IPS-NIHi7 (cell line): ENCODE results near the gene PWWP2A.

ENCODE experiments used
- DNase-seq: peaks from one replicate; pipeline ENCODE4 v3.0.0; 2012; ENCODE audit warnings: mixed read lengths; ENCODE audit errors: extremely low spot score

PWWP2A gene

GRCh38 chr5:160133071-160133917 lies 14.0 kb upstream of the PWWP2A start:
- DNase-seq = peak; percentile 75

- DNase-seq = no peak
These were observed 10.6 kb upstream of the PWWP2A start for GRCh38 chr5:160129841-160130240.

DNA sequence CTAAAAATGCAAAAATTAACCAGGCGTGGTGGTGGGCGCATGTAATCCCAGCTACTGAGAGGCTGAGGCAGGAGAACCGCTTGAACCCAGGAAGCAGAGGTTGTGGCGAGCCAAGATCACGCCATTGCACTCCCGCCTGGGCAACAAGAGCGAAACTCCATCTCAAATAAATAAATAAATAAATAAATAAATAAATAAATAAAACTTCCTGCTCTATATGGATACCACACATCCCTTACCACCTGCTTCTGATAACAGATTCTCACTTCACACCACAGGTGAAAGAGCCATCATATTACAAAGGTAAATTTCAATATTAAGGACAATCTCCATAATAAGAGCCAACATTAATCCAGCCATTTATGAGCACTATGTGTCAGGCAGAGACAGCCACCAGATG lies 9.4 kb upstream of the PWWP2A start:
- DNase-seq = no peak

GRCh38 chr5:160119905-160120266 lies 636 bp upstream of the PWWP2A start:
- DNase-seq = no peak

GRCh38 chr5:160118349-160119141 lies 705 bp downstream of the PWWP2A start:
- DNase-seq = peak; percentile 31

DNA sequence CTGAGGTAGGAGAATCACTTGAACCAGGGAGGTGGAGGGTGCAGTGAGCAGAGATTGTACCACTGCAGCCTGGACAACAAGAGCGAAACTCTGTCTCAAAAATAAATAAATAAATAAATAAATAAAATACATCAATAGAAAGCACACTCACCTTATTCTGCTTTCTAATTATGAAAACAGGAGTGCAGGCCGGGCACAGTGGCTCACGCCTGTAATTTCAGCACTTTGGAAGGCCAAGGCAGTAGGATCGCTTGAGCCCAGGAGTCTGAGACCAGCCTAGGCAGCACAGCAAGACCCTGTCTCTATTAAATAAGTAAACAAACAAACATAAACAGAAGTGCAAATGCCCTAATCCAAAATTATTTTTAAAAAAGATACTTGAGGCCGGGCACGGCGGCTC lies 2.3 kb downstream of the PWWP2A start:
- DNase-seq = no peak

- no peak for DNase-seq
These were observed 11.1 kb downstream of the PWWP2A start for GRCh38 chr5:160108124-160108523.

GRCh38 chr5:160105686-160106360 lies 13.4 kb downstream of the PWWP2A start:
- no peak for DNase-seq

- DNase-seq = no peak
These were observed 21.3 kb downstream of the PWWP2A start for GRCh38 chr5:160097991-160098390.

GRCh38 chr5:160096178-160096577 lies 23.1 kb downstream of the PWWP2A start:
- DNase-seq = no peak

DNA sequence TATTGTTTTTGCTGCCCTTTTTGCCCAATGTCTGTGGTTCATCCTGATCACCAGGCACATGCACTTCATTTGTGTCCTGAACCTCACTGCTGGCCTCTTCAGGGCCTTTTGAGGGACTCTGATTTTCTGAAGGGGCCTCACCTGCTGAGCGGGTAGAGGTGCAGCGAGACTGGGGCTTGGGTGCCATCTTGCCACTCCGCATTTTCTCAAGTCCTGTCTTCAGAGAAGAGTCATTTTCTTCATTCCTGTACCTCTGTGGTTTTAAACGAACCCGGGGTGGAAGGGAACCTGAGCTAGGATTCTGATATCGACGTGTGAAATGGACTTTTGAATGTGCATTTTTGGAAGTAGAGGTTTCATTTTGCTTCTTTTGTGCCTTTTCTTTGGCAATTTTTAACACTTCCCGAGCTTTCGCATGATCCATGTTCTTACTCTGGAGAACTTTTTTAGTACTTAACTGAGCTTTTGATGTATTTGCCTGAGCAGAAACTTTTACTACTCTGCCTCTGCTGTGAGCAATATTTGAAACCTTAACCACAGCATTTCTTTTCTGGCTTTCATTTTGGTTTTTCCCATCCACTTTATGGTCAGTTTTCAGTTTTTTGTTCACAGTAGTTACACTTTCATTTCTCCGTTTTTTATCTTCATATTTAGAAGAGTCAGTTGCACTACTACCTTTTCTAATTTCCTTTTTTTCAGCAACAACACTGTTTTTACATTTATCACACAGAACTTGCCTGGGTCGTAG lies 26.1 kb downstream of the PWWP2A start:
- no peak for DNase-seq

- DNase-seq = no peak
These were observed 26.7 kb downstream of the PWWP2A start for GRCh38 chr5:160092514-160092913.

GRCh38 chr5:160090059-160090458 lies 29.2 kb downstream of the PWWP2A start:
- no peak for DNase-seq

DNA sequence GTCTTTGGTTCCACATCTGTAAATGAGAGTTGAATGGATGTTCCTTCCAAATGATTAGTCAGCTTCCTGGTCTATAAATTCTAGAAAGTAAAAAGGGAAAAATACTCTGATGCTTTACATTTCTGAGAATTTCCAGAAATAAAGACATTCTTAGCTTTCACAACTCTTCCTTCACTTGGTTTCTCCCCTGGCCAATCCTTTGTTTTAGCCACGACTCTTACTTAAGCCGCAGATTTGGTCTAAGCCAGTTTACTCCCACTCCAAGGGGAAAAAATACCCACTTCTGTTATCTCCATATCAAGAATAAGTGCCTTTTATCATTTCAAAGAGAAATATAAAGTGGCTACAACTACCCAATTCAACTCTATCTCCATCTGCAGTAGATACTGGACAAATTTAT lies 29.7 kb downstream of the PWWP2A start:
- DNase-seq = no peak

GRCh38 chr5:160088805-160089204 lies 30.4 kb downstream of the PWWP2A start:
- DNase-seq = no peak

DNA sequence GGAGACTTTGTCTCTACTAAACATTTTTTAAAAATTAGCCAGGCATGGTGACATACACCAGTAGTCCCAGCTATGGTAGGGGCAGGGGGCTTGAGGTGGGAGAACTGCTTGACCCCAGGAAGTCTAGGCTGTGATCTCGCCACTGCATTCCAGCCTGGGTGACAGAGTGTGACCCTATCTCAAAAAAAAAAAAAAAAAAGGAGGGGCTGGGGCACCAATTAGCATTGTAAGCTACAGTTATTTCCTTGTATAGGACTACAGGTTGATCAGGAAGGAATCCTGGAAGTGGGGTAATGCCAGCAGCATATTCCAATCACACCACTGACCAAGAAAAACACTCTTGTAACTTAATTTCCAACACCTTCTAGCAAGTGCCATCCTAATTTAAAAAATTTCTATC lies 32.1 kb downstream of the PWWP2A start:
- DNase-seq = no peak

- DNase-seq = no peak
These were observed 35.1 kb downstream of the PWWP2A start for GRCh38 chr5:160084144-160084543.

- no peak for DNase-seq
These were observed 35.7 kb downstream of the PWWP2A start for GRCh38 chr5:160083501-160083900.

GRCh38 chr5:160082614-160083500 lies 36.4 kb downstream of the PWWP2A start:
- no peak for DNase-seq

DNA sequence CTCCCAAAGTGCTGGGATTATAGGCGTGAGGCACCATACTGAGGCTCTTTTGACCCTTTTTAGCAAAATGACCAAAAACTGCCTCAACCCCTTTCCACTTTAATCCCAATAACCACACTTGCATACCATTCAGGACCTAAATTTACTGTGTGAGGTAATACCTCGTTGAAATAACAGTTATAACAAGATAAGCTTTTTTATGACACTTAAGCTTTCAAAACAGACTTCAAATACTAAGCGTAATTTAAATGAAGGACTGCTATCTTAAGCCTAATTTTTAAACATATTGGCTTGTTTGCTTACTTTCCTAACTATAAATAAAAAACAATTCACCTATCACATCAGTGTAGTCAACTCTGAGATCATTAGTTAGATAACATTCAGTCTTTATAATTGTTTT lies 37.8 kb downstream of the PWWP2A start:
- DNase-seq = no peak

- DNase-seq = no peak
These were observed 39.5 kb downstream of the PWWP2A start for GRCh38 chr5:160079753-160080152.
